ELR (cell line): ENCODE results near the gene MTCL3.

Experiments
- DNase-seq: peaks from one replicate; pipeline ENCODE4 v3.0.0-alpha.2; 2015; ENCODE audit warnings: low read depth

The MTCL3 gene

DNA sequence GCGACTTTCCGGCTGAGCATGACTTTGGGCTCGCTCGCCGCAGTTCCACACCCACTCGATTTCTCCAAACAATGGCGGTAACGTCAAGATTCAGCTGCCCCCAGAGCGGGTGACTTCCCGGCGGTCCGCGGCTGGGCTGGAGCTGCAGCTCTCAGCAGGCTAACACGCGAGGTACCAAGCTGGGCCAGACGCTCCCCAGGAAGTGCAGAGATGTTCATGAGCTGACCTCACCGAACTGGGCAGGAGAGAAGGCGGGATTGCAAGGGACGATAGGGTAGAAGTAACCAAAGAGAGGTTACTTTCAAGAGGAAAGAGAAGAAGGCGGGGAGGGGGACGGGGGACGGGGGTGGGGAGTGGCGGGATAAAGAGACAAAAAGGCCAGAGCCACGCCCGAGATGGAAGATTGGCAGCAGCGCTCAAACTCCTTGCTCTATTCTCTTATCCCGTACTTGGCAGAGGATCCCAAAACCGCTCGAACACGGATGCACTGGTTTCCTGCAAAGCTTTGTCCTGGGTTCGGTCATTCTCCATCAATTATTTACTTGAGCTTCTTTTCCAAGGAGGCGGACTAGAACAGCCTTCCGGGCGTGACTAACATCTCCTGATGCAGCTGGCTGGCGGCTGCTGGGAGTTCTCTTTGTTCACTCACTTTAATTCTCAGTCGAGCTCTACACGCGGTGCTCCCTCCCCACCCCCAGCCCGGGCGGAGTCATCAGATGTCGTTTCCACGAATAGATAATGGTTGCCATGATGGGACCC, at the start of gene MTCL3:
MTCL3 (minus strand) TSS at position 626 of the 759 bp plus-strand sequence.
- DNase-seq: peak; percentile 66

DNA sequence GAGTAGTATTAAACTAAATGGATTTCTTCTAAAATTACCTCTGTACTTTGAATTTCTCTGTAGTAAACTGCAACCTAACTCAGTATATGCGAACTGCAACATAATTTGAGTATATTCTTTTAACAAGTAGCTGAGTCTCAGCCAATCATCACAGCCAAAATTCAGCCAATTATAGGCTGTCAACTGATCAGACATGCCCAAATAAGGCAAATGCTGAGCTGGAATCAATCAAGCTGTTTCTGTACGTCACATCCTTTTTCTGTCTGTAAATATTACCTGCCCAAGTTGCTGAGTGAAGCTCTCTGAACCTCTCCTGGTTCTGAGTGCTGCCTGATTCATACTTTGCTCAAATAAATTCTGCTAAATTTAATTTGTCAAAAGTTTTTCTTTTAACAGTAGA, 48.3 kb upstream of the MTCL3 start:
- DNase-seq: no peak

DNA sequence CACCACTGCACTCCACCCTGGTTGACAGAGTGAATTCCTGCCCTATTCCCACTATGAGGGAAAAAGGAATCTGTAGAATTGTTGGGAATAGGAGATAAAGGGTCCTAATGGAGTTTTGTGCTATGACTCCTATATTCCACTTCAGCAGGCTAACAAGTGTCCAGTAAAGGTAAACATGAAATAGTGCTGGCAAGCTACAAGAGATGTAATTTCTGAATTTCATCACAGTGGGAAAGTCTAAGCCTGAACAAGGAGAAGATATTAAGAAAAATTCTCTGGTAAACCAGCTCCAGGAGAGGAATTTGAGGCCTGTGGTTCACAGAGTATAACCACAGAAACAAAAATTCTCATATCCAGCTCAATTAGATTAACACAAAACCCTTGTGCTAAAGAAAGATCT, 47.5 kb upstream of the MTCL3 start:
- no peak for DNase-seq

DNA sequence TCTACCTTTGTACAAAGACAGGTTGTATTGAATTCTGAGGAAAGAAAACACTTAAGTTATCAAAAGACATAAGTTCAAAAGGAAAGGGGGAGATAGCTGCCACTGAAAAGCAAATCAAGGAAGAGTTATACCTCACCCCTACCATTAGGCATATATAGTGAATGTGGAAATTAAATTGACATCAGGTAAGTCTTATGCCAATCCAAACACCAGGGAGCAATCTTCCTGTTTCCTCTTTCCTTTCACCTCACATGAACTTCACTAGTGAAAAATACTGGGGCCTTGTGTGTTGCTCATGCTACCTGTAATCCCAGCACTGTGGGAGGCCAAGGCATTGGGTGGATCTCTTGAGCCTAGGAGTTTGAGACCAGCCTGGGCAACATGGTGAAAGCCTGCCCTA, 47.0 kb upstream of the MTCL3 start:
- DNase-seq: no peak

DNA sequence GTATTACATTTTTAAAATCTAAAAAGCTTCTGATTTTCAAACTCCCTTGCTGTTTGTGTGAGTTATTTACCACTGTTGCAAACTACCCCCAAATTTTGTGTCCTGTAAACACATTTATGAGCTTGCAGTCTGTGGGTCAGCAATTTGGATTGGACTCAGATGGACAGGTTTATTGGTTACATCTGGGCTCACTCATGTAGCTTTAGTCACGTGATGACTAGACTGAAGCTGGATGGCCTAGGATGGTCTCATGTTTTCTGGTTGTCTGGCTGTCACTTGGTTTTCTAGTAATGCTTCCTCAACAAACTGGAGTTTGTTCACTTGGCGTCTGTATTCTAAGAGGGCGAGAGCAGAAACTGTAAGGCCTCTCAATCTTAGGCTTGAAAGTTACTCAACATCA, 45.6 kb upstream of the MTCL3 start:
- no peak for DNase-seq

DNA sequence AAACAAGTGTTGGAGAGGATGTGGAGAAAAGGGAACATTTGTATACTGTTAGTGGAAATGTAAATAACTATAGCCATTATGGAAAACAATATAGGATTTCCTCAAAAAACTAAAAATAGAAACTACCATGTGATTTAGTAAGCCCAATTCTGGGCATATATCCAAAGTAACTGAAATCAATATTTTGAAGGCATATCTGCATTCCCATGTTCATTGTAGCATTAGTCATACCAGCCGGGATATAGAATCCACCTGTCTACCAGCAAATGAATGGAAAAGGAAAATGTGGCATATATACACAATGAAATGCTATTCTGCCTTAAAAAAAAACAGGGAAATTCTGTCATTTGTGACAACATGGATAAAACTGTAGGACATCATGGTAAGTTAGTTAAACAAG, 42.5 kb upstream of the MTCL3 start:
- DNase-seq: no peak

DNA sequence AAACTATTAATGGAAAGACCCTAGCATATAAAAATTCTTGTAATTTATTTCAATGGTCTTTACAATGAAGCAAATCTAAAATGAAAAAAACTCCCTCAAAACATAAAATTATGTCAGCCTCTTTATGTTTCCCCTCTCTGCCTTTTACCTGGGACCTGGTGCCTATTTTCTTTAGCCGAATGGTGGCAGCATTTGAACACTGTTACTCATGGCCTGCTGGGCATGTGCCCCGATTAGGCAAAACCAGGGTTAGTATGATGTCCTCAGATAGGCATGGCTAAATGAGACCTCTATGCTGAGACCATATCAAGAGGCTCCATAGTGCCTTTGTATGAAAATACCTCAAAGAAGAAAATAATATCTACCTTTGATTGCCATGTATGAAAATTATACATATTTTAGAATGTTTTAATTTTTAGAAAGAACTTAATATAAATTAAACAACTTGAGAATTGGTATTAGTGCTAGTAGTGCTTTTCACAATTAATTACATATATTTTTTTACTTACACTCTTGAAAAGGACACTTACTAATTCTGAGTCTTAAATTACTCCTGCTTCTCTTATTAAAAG, 35.4 kb upstream of the MTCL3 start:
- DNase-seq: peak; percentile 66

DNA sequence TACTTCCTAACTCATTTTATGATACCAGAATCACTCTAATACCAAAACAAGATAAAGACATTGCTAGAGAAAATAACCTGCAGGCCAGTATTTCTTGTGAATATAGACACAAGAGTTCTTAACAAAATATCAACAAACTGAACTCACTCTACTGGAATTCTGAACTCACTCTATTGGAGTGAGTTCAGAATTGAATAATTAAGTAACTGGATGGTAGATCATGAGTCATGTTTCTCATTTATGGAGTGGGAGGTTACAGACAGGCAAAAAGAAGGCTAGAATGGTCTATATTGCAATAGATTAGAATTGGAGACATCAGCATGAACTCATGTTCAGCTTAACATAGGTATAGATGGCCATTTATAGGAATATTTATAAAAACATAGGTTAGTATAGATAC, 31.3 kb upstream of the MTCL3 start:
- peak; percentile 56 for DNase-seq

DNA sequence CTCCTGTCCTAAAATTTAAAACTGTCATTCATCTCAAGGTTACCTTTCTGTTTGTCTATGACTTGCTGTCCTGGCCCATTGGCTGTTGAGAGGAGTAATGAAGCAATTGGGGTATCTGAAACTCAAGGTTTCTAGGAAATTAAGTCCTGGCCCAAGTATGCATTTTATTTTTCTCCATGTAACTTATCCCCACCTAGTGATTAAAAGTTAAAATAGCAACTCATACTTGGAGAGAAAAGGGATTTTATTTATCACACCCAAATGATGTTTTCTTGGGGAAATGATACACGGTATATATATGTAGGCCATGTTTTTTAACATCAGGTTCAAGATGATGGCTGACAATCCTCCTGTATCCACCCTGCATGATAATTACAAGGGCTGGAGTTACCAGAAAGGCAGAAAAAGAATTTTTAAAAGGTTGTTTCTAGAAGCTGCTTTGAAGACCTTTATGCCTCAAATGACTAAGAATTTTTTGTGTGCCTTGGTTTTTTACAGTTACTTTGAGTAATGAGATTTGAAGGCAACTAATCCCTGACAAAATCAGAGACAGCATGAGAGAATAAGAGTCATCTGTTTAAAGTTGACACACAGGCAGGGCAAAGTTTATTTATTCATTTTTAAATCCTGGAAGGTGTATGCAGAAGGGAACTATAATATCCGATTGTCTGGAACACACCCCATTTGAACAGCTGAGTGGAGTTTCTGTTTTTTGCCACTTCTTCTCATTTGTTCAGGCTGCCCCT, 28.9 kb upstream of the MTCL3 start:
- DNase-seq: peak; percentile 46

DNA sequence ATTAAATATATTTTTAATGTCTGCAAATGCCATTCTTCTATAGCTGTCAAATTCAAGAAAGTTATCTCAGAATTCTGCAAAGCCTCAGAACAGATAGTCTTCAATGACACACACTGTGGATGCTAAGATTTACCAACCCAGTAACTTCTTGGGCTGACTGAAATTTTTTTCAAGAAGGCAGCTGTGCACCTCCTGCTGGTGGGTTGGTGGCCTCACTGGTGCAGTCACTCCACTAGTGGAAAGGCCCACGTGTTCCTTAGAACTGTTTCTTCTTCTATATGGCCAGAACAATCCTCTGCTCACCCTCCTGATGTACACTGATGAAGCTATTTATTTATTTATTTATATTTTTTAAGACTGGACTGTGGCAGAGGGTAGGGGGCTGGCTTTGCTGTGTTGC, 28.1 kb upstream of the MTCL3 start:
- DNase-seq: peak; percentile 29

DNA sequence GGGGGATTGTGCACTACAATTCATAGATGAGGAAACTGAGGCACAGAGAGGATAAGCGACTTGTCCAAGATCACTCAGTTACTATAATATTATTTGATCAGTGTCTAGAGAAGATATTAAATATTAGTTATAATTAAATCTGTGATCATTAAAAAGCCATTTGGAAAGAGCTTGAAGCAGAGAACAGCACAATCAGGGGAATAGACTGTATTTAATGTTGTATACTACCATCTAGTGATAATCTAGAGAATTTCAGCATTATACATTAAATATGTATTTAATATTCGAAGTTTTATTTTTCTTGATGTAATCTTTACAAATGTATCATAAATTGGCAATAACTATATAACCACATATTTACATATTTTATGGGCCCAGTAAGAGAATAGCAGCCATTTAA, 20.1 kb upstream of the MTCL3 start:
- DNase-seq: peak; percentile 65

DNA sequence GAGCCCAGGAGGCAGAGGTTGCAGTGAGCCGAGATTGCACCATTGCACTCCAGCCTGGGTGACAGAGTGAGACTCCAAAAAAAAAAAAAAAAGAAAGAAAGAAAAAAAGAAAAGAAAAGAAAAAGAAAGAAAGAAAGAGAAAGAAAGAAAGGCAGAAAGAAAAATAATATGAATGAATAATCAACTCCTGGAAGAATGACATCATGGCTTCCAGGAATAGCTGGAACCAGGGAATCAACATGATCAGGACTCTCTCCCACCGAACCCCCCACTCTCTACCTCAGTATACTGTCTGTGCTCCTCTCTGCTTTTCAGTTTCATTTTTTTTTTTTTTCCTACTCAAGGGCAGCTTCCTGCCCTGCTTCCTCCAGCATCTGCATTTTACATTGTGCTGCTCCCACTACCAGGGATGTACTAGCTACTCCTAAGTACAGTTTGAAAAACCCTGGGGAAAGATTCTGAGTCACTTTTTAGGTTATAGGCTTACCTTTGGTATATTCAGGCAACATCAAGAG, 19.7 kb upstream of the MTCL3 start:
- no peak for DNase-seq

DNA sequence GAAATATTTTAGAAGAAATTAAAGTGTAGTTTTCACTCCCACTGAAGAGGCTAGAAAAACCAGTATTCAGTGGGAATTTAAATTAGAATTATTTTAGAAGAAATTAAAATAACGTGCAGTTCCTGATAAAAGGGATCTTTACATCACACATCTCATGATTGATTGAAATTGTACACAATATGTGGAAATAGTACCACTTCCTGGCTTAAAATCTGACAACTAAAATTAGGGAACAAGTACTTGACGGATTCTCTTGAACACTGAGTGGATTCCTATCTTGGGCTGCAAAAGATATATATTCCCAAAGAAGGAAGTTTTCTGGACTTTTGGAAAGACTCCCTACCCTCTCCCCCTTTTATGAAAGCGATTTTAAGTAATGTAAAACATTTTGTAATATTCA, 14.6 kb upstream of the MTCL3 start:
- no peak for DNase-seq

DNA sequence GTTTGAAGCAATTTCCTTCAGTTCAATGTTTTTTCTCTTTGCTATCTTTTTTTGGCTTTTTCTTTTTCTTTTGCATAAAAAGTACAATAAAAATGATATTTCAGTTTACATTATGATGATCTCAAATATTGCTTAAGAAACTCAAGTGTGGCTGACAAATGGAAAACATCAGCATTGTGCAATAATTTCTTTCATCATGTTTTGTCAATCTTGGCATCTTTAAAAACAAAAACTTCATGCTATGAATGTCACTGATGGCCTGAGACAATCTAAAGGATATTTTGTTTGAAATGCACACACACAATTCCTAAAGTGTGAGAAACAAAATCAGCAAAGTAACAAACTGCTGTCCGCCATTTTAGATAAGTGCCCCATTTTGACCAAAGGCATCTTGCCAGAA, 13.9 kb upstream of the MTCL3 start:
- DNase-seq: no peak

DNA sequence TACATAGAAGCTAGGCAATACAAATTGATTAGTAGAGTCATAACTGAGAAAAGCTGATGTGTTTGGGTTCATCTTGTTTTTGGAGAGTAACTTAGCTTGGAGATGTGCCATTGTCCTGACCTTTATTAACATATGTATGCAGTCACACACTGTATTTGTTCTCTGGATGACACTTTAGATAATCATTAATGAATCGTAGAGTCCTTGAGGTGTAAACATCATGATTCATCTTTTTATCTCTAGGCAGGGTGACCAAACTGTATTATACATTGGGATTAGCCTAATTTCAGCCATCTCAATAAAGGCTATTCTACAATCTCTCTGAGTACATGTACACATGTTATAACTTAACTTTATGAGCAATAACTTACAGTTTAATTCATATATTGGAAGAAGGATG, 3.6 kb upstream of the MTCL3 start:
- DNase-seq: no peak

DNA sequence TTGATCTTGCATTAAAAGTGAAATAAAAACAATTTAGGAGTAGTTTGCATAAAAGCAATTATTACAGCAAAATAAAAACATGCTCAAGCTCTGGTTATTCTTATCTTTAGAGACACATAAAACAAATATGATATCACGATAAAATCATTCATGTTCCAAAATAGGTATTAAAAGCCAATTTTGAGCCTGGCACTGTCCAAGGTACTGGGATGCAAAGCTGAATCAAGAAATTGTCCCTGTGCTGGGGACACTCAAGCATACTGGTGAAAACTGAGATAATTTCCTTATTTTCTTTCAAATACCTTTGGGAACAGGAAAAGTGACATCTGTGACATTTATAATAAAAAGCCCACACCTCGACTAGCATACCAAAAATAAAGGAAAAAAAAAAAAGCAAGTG, 931 bp upstream of the MTCL3 start:
- peak; percentile 27 for DNase-seq

DNA sequence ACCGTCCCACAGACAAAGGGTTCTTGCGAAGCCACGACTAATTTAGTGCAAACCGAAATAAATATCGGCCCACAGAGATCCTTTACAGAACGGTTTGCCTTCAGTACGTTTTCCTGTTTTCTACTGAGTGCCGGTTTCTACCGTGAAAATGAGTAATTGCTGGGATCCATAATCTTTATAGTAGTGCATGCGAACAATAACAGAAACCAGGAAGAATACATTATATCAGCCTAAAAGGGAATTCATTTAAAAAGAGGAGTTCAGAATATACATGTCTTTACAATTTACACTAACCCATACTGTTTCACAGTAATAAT, 292 bp upstream of the MTCL3 start:
- DNase-seq: no peak

DNA sequence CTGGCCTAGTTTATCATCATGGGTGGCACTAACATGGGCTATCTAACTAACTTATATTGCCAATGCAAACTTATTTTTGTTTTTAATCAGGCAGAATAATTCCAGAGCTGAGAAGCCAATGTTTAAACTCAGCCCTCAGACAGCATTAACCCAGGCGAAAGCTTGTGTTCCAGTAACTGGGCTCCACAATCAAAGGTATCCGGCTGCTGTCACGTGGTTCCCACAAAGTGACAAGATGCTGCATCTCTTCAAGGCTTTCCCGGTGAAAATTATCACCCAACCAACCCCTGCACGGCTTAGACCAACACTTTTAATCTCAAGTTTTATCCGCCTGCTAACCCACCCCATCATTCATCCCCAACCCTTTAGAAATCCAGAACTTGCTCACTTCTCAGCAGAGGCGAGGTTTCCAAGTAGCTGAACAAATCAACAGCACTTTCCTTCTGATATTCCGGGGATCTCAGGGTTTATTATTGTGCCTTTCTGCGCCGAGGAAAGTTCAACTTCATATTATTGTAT, 885 bp downstream of the MTCL3 start:
- no peak for DNase-seq

DNA sequence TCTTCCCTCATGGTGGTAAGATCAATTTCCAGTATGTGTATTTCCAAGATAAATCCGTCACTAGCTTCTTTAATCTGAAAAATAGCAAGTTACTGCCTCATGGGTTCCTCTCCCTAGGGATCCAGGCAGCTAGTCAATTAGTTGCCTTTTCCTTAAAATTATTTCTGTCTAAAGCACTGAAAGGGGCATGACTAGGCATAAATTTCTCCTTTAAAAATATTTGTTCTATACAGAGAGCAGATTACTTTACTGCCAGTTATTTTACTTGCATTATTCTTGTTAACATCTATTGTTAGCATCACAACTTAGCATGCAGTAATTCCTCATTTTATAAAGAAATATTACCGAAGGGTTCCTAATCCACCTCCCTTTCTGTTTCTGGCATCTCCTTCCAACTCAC, 1.4 kb downstream of the MTCL3 start:
- no peak for DNase-seq

DNA sequence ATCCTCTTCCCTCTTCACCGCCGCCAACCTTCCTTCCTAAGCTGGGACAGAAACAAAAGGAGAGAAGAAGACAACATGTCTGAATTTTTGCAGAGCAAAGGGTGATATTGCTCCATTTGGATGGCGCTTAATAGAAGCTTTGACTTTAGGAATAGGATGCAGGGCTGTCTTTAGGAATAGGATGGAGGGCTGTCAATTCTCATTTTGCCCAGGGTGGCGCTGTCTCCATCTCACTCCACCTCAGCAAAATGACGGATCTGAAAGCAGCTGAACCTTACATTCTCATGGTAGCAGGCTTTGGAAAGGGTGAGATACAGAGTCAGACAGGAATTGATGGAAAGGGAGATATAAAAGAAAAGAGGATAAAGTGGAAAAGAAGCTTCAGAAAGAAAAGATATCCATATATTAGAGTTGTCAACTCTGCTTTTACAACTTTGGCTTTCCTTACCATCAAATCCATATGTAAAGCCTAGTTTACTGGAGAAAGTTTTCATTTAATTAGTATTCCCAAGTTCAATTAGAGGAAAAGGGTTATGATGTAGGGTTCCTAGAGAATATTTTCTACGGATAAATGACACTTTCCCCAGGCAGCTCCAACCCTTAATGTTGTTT, 2.4 kb downstream of the MTCL3 start:
- DNase-seq: peak; percentile 75

DNA sequence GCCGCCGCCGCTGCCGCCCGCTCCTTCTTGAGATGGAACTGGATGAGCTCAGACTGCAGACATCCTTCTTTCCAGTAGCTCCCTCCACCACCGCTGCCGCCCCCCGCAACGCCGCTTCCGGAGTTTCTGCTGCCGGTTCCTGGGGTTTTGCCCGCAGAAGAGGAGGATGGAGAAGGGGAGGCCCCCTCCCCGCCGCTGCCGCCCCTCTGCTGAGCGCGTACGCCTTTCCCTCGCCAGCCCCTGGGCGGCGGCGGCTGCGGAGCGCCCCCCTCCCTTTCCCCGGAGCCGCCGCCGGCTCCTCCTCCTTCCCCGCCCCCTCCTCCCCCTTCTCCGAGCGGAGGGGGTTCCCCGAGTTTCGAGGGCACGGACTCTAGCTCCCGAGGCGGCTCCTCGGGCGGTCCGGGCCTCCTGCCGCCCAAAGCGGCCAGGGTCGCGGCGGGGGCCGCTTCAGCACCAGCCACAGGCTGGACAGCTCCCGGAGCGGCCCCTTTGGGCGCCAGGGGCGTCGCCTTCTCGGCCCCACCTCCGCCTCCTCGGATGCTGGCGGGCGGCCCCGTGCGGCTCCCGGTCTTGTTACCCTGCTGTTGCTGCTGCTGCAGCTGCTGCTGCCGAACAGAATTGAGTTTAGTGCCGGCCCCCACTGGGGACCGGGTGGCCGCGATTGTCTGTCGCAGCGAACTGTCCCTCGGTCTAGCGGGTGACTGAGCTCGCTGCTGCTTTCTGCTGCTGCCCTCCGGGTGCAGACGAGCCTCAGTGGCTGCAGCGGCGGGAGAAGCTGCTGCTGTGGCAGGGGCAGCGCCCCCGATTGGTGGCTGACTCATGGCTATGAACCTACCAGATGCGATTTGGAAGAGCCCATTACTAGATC, 3.1 kb downstream of the MTCL3 start:
- DNase-seq: peak; percentile 79
